ENCODE measurements around the gene SCYL1.

- no peak for TF ChIP-seq CTCF (conservative IDR thresholded peaks at IDR 0.05; ENCODE audit: low read depth, low read length)
- TF ChIP-seq MXI1 (IDR thresholded peaks at IDR 0.05; ENCODE audit: borderline replicate concordance, low read depth, low read length), result no peak
- no peak for TF ChIP-seq SMC3 (IDR thresholded peaks at IDR 0.05; ENCODE audit: low read depth, low read length)
- TF ChIP-seq POLR2A (IDR thresholded peaks at IDR 0.05; ENCODE audit: low read depth, low read length), result no peak
- TF ChIP-seq RCOR1 (IDR thresholded peaks at IDR 0.05; ENCODE audit: insufficient replicate concordance, low read length), result no peak
- TF ChIP-seq RFX5 (IDR thresholded peaks at IDR 0.05; ENCODE audit: low read depth, low read length), result no peak
These were observed 28.6 kb downstream of the SCYL1 start for GRCh38 chr11:65553301-65554001.

Measured in IMR-90 (cell line).